Vagina (tissue), 2 donors: ENCODE results near the gene CPLX1.

ENCODE experiments used
- POLR2A ChIP-seq, 2 donors: fragments of 450-650 bp; IDR thresholded peaks; one replicate each; pipeline ENCODE4 v1.6.1; 2017; ENCODE audit warnings: antibody characterized with exemption in 2 of 2, mild to moderate bottlenecking in 2 of 2, moderate library complexity in 2 of 2
- TF ChIP-seq, protein P1 (sequence below), 3 experiments: fragments of 450-650 bp in 2 of 3; fragments of 200-600 bp in 1 of 3; sonication (generic) in 1 of 3; IDR thresholded peaks; one replicate each; pipeline ENCODE4 v1.5.1; 2017 to 2019; ENCODE audit warnings: antibody characterized with exemption in 3 of 3, mild to moderate bottlenecking in 2 of 3, moderate library complexity in 2 of 3

DNA sequence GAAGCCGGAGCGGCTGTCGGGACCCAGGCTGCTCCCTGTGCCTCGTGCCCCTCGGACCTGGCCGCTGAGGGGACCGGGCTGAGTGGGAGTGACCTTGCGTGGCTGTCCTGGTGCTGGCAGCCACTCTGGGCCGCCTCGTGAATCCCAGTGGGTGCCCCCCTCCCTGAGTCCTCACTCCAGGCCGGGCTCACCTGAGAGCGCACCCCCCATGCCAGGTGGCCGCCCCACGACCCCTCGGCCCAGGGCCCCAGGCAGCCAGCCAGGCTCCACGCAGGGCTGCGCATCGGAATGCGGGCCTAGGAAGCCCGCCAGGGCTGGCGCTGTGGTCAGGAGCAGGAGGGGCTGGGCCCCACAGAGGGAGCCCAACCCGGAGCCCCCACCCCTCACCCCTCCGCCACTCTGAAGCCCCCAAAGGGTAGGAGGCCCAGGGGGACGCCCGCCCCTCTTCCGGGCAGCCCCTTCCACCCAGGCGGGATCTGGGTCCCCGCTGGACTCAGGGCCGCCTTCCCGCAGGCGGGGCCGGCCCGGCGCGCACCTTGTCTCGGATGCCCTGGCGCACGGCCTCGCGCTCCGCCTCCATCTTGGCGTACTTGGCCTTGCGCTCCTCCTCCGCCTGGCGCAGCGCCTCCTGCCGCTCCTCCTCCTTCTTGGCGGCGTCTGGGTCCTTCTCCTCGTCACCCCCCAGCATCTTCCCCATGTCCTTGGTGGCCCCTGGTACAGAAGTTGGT, 33.9 kb downstream of the CPLX1 start:
- TF ChIP-seq POLR2A (IDR thresholded peaks at IDR 0.05), result no peak
- TF ChIP-seq, protein P1, sequence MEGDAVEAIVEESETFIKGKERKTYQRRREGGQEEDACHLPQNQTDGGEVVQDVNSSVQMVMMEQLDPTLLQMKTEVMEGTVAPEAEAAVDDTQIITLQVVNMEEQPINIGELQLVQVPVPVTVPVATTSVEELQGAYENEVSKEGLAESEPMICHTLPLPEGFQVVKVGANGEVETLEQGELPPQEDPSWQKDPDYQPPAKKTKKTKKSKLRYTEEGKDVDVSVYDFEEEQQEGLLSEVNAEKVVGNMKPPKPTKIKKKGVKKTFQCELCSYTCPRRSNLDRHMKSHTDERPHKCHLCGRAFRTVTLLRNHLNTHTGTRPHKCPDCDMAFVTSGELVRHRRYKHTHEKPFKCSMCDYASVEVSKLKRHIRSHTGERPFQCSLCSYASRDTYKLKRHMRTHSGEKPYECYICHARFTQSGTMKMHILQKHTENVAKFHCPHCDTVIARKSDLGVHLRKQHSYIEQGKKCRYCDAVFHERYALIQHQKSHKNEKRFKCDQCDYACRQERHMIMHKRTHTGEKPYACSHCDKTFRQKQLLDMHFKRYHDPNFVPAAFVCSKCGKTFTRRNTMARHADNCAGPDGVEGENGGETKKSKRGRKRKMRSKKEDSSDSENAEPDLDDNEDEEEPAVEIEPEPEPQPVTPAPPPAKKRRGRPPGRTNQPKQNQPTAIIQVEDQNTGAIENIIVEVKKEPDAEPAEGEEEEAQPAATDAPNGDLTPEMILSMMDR (IDR thresholded peaks at IDR 0.05), result no peak
